GM18498 (cell line): Measurements from ENCODE around the gene ALDH1A1.

ENCODE experiments used
- ATAC-seq: cut with Tn5 transposase; IDR thresholded peaks from one replicate; pipeline ENCODE4 v1.9.1; 2021; ENCODE audit warnings: mild to moderate bottlenecking, moderate library complexity; ENCODE audit not compliant: unreplicated experiment

ALDH1A1 gene

GRCh38 chr9:72898784-72899733 is 53.8 kb downstream of the ALDH1A1 start:
- ATAC-seq = no peak

- no peak for ATAC-seq
Measured at GRCh38 chr9:72898360-72898759, 54.5 kb downstream of the ALDH1A1 start.

- no peak for ATAC-seq
Measured at GRCh38 chr9:72897069-72897649, 55.7 kb downstream of the ALDH1A1 start.

- ATAC-seq = no peak
Measured at GRCh38 chr9:72896439-72896838, 56.4 kb downstream of the ALDH1A1 start.

GRCh38 chr9:72895122-72895521 is 57.7 kb downstream of the ALDH1A1 start:
- ATAC-seq = no peak

GRCh38 chr9:72894342-72894741 is 58.5 kb downstream of the ALDH1A1 start:
- ATAC-seq = no peak

GRCh38 chr9:72893437-72893836 is 59.4 kb downstream of the ALDH1A1 start:
- no peak for ATAC-seq

- ATAC-seq = no peak
Measured at GRCh38 chr9:72891043-72891442, 61.8 kb downstream of the ALDH1A1 start.

GRCh38 chr9:72888943-72889342 is 63.9 kb downstream of the ALDH1A1 start:
- no peak for ATAC-seq

GRCh38 chr9:72888067-72888466 is 64.8 kb downstream of the ALDH1A1 start:
- no peak for ATAC-seq

GRCh38 chr9:72886386-72886785 is 66.5 kb downstream of the ALDH1A1 start:
- ATAC-seq = no peak

- ATAC-seq = no peak
Measured at GRCh38 chr9:72884508-72884907, 68.3 kb downstream of the ALDH1A1 start.

GRCh38 chr9:72883875-72884274 is 69.0 kb downstream of the ALDH1A1 start:
- ATAC-seq = no peak

- ATAC-seq = no peak
Measured at GRCh38 chr9:72882117-72882775, 70.6 kb downstream of the ALDH1A1 start.

- ATAC-seq = no peak
Measured at GRCh38 chr9:72880821-72881220, 72.0 kb downstream of the ALDH1A1 start.

- no peak for ATAC-seq
Measured at GRCh38 chr9:72875221-72875620, 77.6 kb downstream of the ALDH1A1 start.

- no peak for ATAC-seq
Measured at GRCh38 chr9:72874344-72874743, 78.5 kb downstream of the ALDH1A1 start.

- no peak for ATAC-seq
Measured at GRCh38 chr9:72873456-72873855, 79.4 kb downstream of the ALDH1A1 start.

GRCh38 chr9:72872718-72873117 is 80.1 kb downstream of the ALDH1A1 start:
- ATAC-seq = no peak

- no peak for ATAC-seq
Measured at GRCh38 chr9:72871685-72872084, 81.2 kb downstream of the ALDH1A1 start.

- no peak for ATAC-seq
Measured at GRCh38 chr9:72864327-72864726, 88.5 kb downstream of the ALDH1A1 start.
